ENCODE results near the gene RALGDS.
"Not testable (repeated sequence)": the region's sequence is repeated elsewhere in the genome, so short reads cannot be mapped to it uniquely, and the experiment has no call there.

Gene RALGDS

GRCh38 chr9:133088146-133088750 lies 32.8 kb downstream of the RALGDS start:
- no peak for DNase-seq (ENCODE audit: low read depth in 3 of 3)

- DNase-seq (ENCODE audit: low read depth in 3 of 3) = no peak
Measured at GRCh38 chr9:133087429-133088145, 33.5 kb downstream of the RALGDS start.

GRCh38 chr9:133086894-133087293 lies 34.1 kb downstream of the RALGDS start:
- no peak for DNase-seq (ENCODE audit: low read depth in 3 of 3)

GRCh38 chr9:133086212-133086860 lies 34.7 kb downstream of the RALGDS start:
- DNase-seq (ENCODE audit: low read depth in 3 of 3) = not testable (repeated sequence)

- DNase-seq (ENCODE audit: low read depth in 3 of 3) = not testable (repeated sequence)
Measured at GRCh38 chr9:133083688-133084087, 37.4 kb downstream of the RALGDS start.

GRCh38 chr9:133081957-133082644 lies 38.9 kb downstream of the RALGDS start:
- not testable (repeated sequence) for DNase-seq (ENCODE audit: low read depth in 3 of 3)

- not testable (repeated sequence) for DNase-seq (ENCODE audit: low read depth in 3 of 3)
Measured at GRCh38 chr9:133080786-133081779, 40.0 kb downstream of the RALGDS start.

GRCh38 chr9:133080161-133080560 lies 40.9 kb downstream of the RALGDS start:
- DNase-seq (ENCODE audit: low read depth in 3 of 3) = no peak

GRCh38 chr9:133078486-133078885 lies 42.6 kb downstream of the RALGDS start:
- DNase-seq (ENCODE audit: low read depth in 3 of 3) = no peak

- DNase-seq (ENCODE audit: low read depth in 3 of 3) = no peak
Measured at GRCh38 chr9:133076691-133077090, 44.3 kb downstream of the RALGDS start.

- DNase-seq (ENCODE audit: low read depth in 3 of 3) = no peak
Measured at GRCh38 chr9:133075925-133076630, 45.0 kb downstream of the RALGDS start.

GRCh38 chr9:133074111-133074651 lies 46.9 kb downstream of the RALGDS start:
- no peak for DNase-seq (ENCODE audit: low read depth in 3 of 3)

- no peak for DNase-seq (ENCODE audit: low read depth in 3 of 3)
Measured at GRCh38 chr9:133073086-133074014, 47.7 kb downstream of the RALGDS start.

GRCh38 chr9:133072210-133072609 lies 48.8 kb downstream of the RALGDS start:
- DNase-seq (ENCODE audit: low read depth in 3 of 3) = not testable (repeated sequence)

- DNase-seq (ENCODE audit: low read depth in 3 of 3) = no peak
Measured at GRCh38 chr9:133071484-133072150, 49.4 kb downstream of the RALGDS start.

GRCh38 chr9:133070985-133071384 lies 50.1 kb downstream of the RALGDS start:
- DNase-seq (ENCODE audit: low read depth in 3 of 3) = not testable (repeated sequence)

- not testable (repeated sequence) for DNase-seq (ENCODE audit: low read depth in 3 of 3)
Measured at GRCh38 chr9:133070500-133070961, 50.5 kb downstream of the RALGDS start.

GRCh38 chr9:133068431-133068830 lies 52.6 kb downstream of the RALGDS start:
- DNase-seq (ENCODE audit: low read depth in 3 of 3) = not testable (repeated sequence)

Data from stimulated activated CD4-positive, alpha-beta T cell treated with anti-CD3 and anti-CD28 coated beads, TNF-alpha, amount 100 ng/mL, for 4 hours (primary cell).